Muscle of leg (tissue), 11 donors: ENCODE results near the gene KIAA1549. TPM values are rescaled to one million over a fixed set of nuclear protein-coding genes. Genes with fewer than 3 reads are reported as not detected.

ENCODE experiments used
- DNase-seq: peaks from one replicate; pipeline ENCODE4 v3.0.0; 2013
- H3K27ac ChIP-seq: one replicate; pipeline ENCODE4 v1.5.1; 2013; ENCODE audit warnings: mild to moderate bottlenecking, low read length, control low read depth
- H3K27me3 ChIP-seq: one replicate; pipeline ENCODE4 v1.6.1; 2013; ENCODE audit warnings: low read length; ENCODE audit not compliant: control insufficient read depth, insufficient read depth
- H3K36me3 ChIP-seq: one replicate; pipeline ENCODE4 v1.6.1; 2013; ENCODE audit warnings: low read length; ENCODE audit not compliant: control insufficient read depth, insufficient read depth
- H3K4me1 ChIP-seq: one replicate; pipeline ENCODE4 v1.6.1; 2013; ENCODE audit warnings: low read length; ENCODE audit not compliant: control insufficient read depth, insufficient read depth
- H3K4me3 ChIP-seq: one replicate; pipeline ENCODE4 v1.5.1; 2013; ENCODE audit warnings: low read length, control low read depth
- H3K9me3 ChIP-seq: replicated peaks from 2 replicates; pipeline ENCODE4 v1.6.1; 2013; ENCODE audit warnings: low read depth, low read length; ENCODE audit not compliant: control insufficient read depth
- WGBS: methylation state at CpG from one replicate; pipeline ENCODE4 v1.1.5; 2013; ENCODE audit warnings: missing lambda C conversion rate; ENCODE audit not compliant: insufficient coverage; 5-methylcytosine and 5-hydroxymethylcytosine counted together
- polyA plus RNA-seq, 8 donors: library from polyadenylated mRNA; unstranded; fragments of 120-200 nt; gene quantifications; one replicate each; pipeline versions ENCODE4 v1.2.1 to v1.2.3, GENCODE V29; 2013; ENCODE audit warnings: inconsistent platforms in 1 of 8, low replicate concordance in 1 of 8; ENCODE audit not compliant: insufficient read length in 8 of 8, insufficient read depth in 1 of 8
- total RNA-seq: library from RNA; stranded (reverse); fragments of 120-200 nt; gene quantifications from one replicate; pipeline ENCODE4 v1.2.4, GENCODE V29; 2013

KIAA1549 gene
- total and polyA plus RNA-seq, 9 donors, result 4.1 to 12.0 (median 11.4) TPM

DNA sequence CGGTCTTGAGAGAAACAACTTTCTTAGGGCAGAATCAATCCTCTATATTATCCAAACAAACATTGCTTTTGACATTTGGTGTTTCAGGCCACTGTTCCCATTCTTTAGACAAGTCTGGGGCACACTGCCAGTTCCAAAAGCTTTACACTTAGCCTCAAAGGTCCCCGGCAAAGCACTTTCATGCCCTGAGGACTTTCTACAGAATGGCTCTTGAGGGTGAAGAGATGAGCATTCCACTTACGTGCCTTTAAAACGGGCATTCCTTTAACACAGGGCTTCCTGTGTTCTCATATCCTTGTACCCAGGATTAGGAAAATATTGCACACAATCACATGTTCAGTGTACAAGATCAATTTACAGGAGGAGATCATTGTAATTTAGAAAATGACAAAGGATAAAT is 196.5 kb downstream of the KIAA1549 start:
- Histone ChIP-seq H3K27me3 (no peaks in the 10 kb centered on the region), H3K4me3 (no peak overlapping the region), H3K9me3 (no peaks in the 10 kb centered on the region), H3K4me1 (no peaks in the 10 kb centered on the region), H3K36me3 (no peaks in the 10 kb centered on the region), H3K27ac (no peak overlapping the region)
- DNase-seq, result no peak
- 50% methylated on average over 2 of the region's 4 CpGs for WGBS

Other genes starting within 250 kb of the KIAA1549 start
- gene TMEM213, start 183.4 kb downstream of the KIAA1549 start, total RNA-seq, result not detected
- under 1 TPM; 0.04 to 0.18 (median 0.10) TPM for gene TMEM213, start 183.4 kb downstream of the KIAA1549 start, polyA plus RNA-seq
- 0.04 TPM for gene ATP6V0A4, start 183.2 kb downstream of the KIAA1549 start, total RNA-seq
- under 1 TPM in 7 of 8 donors, not detected in 1; 0.08 to 0.18 (median 0.10) TPM for gene ATP6V0A4, start 183.2 kb downstream of the KIAA1549 start, polyA plus RNA-seq
- gene ZC3HAV1L, start 54.7 kb upstream of the KIAA1549 start, total RNA-seq, result 9.0 TPM
- 10 to 100 TPM; 11.1 to 24.0 (median 18.8) TPM for gene ZC3HAV1L, start 54.7 kb upstream of the KIAA1549 start, polyA plus RNA-seq
- 12.2 TPM for gene ZC3HAV1, start 128.3 kb upstream of the KIAA1549 start, total RNA-seq
- gene ZC3HAV1, start 128.3 kb upstream of the KIAA1549 start, polyA plus RNA-seq, result 10 to 100 TPM in 4 of 8 donors, 1 to 10 TPM in 4; 8.0 to 15.4 (median 10.2) TPM
- gene UBN2, start 249.8 kb upstream of the KIAA1549 start, total RNA-seq, result 9.3 TPM
- gene UBN2, start 249.8 kb upstream of the KIAA1549 start, polyA plus RNA-seq, result 10 to 100 TPM in 2 of 8 donors, 1 to 10 TPM in 6; 5.7 to 11.8 (median 7.5) TPM